Keratinocyte (primary cell): ENCODE results near the gene KDM3B.

Source experiments
- EZH2 ChIP-seq: IDR thresholded peaks from one replicate; pipeline ENCODE4 v1.6.1; 2012; ENCODE audit warnings: inconsistent platforms, mild to moderate bottlenecking, low read length, moderate library complexity
- TF ChIP-seq, protein P1 (sequence below), 3 experiments: IDR thresholded peaks in 1 of 3; conservative IDR thresholded peaks in 1 of 3; optimal IDR thresholded peaks in 1 of 3; 2 replicates in 2 of 3; 3 replicates in 1 of 3; pipeline versions ENCODE3 to v1.5.1; 2011; ENCODE audit warnings: low read length in 3 of 3, mild to moderate bottlenecking in 3 of 3, moderate library complexity in 2 of 3, control low read depth in 1 of 3, inconsistent platforms in 1 of 3; ENCODE audit not compliant: insufficient read depth in 2 of 3; ENCODE audit errors: extremely low read depth in 1 of 3

DNA sequence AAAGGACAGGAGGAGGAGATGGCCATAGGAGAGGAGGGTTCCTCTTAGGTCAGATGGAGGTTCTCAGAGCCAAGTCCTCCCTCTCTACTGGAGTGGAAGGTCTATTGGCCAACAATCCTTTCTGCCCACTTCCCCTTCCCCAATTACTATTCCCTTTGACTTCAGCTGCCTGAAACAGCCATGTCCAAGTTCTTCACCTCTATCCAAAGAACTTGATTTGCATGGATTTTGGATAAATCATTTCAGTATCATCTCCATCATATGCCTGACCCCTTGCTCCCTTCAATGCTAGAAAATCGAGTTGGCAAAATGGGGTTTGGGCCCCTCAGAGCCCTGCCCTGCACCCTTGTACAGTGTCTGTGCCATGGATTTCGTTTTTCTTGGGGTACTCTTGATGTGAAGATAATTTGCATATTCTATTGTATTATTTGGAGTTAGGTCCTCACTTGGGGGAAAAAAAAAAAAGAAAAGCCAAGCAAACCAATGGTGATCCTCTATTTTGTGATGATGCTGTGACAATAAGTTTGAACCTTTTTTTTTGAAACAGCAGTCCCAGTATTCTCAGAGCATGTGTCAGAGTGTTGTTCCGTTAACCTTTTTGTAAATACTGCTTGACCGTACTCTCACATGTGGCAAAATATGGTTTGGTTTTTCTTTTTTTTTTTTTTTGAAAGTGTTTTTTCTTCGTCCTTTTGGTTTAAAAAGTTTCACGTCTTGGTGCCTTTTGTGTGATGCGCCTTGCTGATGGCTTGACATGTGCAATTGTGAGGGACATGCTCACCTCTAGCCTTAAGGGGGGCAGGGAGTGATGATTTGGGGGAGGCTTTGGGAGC is 115.9 kb downstream of the KDM3B start:
- TF ChIP-seq, protein P1, sequence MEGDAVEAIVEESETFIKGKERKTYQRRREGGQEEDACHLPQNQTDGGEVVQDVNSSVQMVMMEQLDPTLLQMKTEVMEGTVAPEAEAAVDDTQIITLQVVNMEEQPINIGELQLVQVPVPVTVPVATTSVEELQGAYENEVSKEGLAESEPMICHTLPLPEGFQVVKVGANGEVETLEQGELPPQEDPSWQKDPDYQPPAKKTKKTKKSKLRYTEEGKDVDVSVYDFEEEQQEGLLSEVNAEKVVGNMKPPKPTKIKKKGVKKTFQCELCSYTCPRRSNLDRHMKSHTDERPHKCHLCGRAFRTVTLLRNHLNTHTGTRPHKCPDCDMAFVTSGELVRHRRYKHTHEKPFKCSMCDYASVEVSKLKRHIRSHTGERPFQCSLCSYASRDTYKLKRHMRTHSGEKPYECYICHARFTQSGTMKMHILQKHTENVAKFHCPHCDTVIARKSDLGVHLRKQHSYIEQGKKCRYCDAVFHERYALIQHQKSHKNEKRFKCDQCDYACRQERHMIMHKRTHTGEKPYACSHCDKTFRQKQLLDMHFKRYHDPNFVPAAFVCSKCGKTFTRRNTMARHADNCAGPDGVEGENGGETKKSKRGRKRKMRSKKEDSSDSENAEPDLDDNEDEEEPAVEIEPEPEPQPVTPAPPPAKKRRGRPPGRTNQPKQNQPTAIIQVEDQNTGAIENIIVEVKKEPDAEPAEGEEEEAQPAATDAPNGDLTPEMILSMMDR (optimal IDR thresholded peaks at IDR 0.05 in 1 of 3, IDR thresholded peaks at IDR 0.05 in 1 of 3, conservative IDR thresholded peaks at IDR 0.05 in 1 of 3; ENCODE audit: extremely low read depth in 1 of 3, insufficient read depth in 2 of 3, low read length in 3 of 3) = no peak
- TF ChIP-seq EZH2 = no peak
